G401.6 (cell line): ENCODE measurements around the gene KRTAP10-11.
"Not testable (repeated sequence)": the region's sequence is repeated elsewhere in the genome, so short reads cannot be mapped to it uniquely, and the experiment has no call there.

Source experiments
- FAIRE-seq: peaks from 2 replicates; lab custom pipeline; 2012; peaks lifted over from hg19 to GRCh38; lab: Jason Lieb, UNC

Gene KRTAP10-11

DNA sequence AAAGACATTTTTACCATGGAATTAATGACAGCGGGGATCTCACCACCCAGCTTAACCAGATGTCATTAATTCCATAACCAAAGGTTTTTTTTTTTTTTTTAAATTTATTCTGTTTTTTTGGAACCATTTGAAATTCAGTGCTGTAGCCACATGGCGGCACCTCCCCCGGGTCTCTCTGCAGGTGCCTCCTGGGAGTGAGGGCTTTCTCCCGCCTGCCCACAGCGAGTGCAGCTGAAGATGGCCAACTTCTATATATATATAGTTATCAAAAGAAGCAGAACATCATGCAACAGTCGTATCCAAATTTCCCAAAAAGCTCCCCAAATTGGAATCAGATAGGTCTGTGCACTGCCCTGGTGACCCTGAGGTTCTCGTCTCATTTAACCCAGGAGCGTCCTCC, 30.7 kb upstream of the KRTAP10-11 start:
- no peak for FAIRE-seq

DNA sequence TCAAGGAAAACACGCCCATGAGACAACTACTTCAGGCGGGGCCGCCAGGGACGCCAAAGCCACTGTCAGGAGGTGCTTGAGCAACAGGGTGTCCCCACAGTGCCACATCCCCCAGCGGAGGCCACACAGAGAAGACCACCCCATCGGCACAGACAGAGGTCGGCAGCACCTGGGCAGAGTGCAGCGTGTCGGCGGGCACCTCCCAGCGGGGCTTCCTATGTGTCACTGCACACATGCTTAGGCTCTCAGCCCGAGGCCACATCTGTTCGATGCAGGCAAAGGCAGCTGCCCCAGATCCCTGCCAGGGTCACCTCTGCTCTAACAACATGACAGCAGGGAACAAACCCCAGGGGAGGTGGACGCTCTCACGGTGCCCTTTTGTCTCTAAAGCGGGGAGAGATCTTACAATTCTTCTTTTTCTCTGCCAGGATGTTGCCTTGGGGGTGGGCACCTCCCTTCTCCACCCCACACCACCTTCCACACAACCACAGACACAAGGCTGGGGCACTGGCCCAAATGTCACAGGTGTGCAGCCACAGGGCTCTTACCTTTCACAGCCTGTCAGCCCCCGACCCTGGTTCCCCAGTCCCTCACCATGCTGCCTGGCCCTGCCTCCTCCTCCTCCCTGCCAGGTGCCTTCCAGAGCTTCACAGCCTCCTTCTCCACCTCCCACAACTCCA, 30.2 kb upstream of the KRTAP10-11 start:
- FAIRE-seq = no peak

DNA sequence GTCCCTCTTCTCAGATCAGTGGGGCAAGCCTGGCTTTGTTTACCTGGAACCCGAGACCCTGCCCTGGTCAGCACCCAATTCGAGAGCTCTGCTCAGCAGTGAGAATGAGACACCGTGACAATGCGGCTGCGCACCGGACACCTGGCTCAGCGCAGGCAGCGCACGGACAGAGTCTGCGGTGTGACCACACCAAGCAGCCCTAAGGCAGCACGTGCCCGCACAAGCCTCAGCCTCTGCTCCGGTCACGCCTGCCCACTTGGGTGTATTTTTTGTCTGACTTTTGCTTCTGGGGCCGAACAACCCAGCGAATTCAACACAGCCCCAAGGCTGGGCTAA, 29.7 kb upstream of the KRTAP10-11 start:
- no peak for FAIRE-seq

DNA sequence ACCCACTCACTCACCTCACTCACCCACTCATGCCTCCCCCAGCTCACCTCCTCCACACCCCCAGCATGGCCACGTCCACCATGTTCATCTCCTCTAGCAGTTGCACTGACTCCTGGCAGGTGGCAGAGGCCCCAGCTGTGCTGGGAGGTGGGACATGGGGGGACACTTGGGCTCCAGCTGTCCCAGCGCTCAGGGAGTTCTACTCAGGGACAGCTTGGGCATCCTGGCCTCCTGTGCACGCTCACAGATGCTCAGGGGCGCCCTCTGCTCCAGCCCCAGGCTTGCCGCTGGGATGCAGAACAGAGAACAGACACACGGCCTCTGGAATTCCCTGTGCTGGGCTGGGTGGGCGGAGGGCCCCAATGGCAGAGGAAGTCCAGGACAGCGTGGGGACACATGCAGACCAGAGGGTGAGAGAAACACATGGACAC, 29.1 kb upstream of the KRTAP10-11 start:
- no peak for FAIRE-seq

DNA sequence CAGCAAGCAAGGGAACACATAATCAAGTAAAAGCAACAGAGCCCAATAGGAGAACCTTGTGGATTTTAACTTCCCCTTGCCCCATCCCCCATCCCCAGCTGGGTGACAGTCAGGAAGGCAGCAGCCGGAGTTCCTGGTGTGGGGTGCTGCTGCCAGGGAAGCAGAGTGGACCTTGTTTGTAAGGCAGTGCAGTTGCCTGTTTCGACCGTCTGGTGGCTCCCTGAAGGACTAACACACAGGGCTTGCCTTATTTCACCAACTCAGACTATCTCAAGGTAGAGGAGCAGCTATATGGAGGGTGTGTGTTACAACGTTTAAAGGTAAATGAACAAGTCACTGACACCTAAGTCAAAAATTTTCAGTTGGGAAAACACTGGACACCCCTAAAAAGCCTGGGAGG, 27.7 kb upstream of the KRTAP10-11 start:
- FAIRE-seq = no peak

DNA sequence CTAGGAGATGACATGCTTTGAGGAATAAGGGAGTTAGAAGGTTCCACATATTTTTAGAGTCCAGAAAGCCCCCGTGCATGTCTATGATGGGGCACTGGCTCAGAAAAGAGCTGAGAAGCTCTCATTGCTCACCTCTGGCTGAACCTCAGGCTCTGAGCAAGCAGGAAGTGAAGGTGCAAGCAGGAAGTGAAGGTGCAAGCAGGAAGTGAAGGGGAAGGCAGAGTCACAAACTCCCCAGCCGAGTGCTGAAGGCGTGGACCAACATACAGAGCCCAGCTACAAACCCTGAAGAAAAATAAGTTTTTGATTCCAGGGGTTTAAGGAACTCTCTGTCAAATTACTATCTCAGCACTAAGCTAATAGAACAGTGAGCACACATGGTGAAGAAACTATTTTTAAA, 27.3 kb upstream of the KRTAP10-11 start:
- FAIRE-seq = no peak

DNA sequence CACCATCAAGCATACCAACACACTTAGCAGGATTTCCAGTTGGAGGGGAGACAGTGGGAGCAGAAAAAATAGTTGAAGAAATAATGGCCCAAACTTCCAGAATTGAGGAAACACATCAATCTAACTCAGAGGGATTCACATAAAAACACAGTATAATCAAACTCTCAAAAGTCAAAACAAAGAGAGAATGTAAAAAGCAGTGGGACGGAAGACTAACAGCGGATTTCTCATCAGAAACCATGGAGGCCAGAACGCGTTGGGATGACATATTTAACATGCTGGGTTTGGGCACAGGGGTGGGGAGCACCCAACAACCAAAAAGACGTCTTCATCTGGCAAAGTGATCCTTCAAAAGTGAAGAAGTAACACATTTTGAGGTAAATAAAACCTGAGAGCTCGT, 26.3 kb upstream of the KRTAP10-11 start:
- no peak for FAIRE-seq

DNA sequence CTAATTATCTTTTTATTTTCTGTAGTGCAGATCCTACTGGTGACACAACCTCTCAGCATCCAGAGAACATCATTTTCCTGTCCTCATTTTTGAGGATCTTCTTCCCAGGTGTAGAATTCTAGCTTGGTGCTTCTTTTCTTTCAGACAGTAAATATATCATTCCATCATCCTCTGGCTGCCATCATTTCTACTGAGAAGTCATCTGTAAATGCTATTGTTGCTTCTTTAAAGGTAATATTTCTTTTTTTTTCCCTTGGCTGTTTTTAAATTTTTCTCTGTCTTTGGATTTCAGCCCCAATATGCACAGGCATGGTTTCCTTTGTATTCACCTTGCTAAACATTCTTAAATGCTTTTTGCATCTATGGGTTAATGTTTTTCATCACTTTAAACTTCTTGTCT, 22.6 kb upstream of the KRTAP10-11 start:
- no peak for FAIRE-seq

DNA sequence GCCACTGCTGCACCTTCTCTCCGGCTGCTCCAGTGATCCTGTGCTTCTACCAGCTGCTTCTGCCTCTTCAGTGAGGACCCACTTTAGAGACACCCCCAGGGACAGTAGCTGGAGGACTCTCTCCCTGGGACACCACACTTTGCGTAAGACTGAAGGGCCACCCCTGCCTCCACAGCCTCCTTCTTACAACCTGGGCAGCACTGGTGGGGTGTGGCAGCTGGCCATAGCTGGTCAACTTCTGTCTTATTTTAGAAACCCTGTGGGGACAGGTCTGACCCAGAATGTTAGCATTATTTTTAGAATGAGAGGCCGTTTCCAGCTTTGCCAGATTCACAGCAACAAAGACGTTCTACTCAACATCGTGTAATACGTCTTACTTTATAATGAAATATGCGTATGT, 20.5 kb upstream of the KRTAP10-11 start:
- no peak for FAIRE-seq

DNA sequence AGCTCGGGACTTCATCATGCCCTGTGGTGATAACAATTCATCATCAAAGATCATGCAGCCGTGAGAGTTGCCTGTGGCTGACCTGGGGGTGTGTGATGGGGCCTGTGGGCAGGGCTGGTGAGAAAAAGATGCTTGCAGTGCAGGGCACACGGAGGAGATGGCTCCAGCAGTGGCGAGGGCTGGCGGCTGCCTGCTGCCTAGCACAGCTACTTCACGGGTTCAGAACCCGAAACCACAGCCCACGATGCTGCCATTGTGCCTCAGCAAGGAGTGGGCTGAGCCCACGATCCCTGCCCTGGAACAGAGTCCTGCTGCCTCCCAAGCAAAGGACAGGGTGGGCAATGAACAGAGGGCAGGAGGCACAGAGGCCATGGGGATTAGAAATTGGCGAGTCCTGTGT, 20.0 kb upstream of the KRTAP10-11 start:
- FAIRE-seq = no peak

DNA sequence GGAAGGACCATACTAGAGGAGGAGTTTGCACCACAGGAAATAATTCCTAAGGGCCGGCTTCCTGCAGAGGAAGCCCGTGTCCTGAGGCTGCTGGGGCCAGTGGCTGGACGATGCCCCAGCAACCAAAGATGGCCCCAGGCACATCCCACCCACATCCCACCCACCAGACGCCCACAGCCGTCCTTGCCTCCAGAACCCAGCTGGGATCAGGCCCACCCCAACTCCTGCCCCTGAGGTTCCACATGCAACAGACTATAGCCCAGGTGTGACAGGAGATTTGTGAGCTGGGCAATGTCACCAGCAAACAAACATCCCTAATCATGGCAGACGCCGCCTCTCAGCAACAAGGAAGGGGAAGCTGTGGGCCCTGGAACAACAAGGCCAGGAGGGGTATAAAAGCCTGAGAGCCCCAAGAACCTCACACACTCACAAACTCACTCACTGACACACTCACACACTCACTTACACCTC, 19.5 kb upstream of the KRTAP10-11 start, which contains the start of gene KRTAP10-9:
TSS of gene KRTAP10-9 (plus strand) at position 421 of the 471 bp plus-strand sequence. CDS start 79 bp downstream, outside the sequence.
- no peak for FAIRE-seq

DNA sequence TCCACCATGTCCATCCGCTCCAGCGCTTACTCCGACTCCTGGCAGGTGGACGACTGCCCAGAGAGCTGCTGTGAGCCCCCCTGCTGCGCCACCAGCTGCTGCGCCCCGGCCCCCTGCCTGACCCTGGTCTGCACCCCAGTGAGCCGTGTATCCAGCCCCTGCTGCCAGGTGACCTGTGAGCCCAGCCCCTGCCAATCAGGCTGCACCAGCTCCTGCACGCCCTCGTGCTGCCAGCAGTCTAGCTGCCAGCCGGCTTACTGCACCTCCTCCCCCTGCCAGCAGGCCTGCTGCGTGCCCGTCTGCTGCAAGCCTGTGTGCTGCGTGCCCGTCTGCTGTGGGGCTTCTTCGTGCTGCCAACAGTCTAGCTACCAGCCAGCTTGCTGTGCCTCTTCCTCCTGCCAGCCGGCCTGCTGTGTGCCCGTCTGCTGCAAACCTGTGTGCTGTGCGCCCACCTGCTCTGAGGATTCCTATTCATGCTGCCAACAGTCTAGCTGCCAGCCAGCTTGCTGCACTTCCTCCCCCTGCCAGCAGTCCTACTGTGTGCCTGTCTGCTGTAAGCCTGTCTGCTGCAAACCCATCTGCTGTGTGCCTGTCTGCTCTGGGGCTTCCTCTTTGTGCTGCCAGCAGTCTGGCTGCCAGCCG, 18.9 kb upstream of the KRTAP10-11 start:
- FAIRE-seq = not testable (repeated sequence)

DNA sequence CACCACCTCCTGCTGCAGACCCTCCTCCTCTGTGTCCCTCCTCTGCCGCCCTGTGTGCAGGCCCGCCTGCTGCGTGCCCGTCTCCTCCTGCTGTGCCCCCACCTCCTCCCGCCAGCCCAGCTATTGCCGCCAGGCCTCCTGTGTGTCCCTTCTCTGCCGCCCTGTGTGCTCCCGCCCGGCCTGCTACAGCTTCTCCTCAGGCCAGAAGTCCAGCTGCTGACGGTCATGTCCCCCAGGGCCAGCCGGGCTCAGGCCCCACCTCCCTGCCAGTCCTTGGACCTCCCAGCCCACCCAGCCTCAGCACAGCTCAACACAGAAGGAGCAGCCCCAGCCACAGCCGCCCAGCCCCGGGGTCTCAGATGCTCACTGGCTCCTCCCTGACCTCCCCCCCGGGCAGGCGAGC, 18.4 kb upstream of the KRTAP10-11 start:
- not testable (repeated sequence) for FAIRE-seq

DNA sequence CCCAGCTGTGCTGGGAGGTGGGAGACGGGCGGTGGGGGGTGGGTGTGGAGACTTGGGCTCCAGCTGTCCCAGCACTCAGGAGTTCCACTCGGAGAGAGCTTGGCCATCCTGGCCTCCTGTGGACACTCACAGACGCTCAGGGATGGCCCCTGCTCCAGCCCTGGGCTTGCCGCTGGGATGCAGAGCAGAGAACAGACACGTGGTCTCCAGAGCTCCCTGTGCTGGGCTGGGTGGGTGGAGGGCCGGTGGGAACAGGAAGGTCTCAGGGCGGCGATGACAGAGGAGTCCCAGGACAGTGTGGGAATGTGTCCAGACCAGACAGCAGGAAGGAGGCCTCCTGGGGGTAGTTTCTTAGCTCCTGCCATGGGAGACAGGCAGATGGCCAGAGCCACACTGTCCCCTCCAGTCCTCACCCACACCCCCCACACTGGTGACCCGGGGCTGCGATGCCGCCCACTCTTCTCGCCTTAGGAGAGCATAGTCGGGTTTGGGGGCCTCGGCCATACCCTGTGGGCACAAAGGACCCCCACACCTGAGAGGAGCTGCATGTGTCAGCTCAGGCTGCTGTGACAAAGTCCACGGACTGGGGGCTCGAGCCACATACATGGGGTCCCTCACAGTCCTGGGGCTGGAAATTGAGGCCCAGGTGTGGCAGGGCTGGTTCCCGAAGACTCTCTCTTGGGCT, 17.4 kb upstream of the KRTAP10-11 start:
- no peak for FAIRE-seq

DNA sequence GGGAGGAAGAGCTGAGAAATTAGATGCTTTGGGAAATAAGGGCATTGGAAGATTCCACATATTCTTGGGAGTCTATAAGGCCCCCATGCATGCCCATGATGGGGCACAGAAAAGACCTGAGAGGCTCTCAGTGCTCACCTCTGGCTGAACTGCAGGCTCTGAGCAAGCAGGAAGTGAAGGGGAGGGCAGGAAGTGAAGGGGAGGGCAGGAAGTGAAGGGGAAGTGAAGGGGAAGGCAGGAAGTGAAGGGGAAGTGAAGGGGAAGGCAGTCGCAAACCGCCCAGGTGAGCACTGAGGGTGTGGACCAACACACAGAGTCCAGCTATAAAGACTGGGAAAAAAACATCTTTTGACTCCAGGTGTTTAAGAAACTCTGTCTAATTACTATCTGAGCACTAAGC, 15.8 kb upstream of the KRTAP10-11 start:
- no peak for FAIRE-seq

DNA sequence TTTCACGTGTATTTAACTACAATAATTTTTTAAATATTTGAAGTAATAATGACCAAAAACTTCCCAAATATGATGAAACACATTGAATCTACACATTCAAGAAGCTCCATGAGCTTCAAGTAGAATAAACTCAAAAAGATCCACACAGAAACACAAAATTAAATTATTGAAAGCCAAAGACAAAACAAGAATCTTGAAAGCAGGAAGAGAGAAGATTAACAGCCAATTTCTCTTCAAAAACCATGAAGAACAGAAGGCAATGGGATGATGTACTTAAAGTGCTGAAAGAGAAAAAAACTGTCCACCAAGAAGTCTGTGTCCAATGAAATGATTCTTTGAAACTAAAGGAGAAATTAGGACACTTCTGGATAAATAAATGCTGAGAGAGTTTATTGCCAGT, 14.1 kb upstream of the KRTAP10-11 start:
- FAIRE-seq = no peak

DNA sequence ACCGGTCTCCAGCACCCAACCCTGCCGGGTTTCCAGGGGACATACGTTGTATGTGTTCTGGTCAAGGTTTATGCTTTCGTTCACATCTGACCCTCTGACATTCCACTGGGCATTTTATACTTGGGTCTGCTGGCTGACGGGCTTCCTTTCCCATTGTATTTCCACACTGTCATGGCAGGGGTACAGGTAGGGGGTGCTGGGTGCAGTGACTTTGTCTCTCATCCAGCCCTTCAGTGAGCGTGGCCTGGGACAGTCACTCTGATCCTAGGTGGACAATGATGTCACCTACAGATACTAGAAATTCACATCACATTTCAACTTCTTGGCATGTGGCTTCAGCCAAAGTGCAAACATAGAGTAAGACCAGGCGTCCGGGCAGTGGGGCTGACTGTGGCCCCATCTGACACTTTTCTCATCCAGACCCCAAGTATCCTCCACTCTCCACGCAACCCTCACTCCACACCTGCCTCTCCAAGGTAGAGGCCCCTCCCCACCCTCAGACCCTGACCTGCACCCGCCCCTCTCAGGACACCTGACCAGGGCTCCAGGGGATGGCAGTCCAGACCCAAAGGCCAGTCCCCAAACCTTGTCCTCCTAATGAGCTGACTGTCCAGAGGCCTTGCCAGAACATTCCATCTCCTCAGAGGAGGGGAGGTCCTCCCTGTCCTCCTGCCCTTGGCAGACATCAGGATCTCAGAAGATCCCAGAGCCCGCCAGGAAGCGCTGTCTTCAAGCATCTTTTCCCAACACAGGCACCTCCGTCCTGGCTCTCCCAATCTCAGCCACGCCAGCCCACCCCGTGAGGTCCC, 9.8 kb upstream of the KRTAP10-11 start:
- FAIRE-seq = no peak

DNA sequence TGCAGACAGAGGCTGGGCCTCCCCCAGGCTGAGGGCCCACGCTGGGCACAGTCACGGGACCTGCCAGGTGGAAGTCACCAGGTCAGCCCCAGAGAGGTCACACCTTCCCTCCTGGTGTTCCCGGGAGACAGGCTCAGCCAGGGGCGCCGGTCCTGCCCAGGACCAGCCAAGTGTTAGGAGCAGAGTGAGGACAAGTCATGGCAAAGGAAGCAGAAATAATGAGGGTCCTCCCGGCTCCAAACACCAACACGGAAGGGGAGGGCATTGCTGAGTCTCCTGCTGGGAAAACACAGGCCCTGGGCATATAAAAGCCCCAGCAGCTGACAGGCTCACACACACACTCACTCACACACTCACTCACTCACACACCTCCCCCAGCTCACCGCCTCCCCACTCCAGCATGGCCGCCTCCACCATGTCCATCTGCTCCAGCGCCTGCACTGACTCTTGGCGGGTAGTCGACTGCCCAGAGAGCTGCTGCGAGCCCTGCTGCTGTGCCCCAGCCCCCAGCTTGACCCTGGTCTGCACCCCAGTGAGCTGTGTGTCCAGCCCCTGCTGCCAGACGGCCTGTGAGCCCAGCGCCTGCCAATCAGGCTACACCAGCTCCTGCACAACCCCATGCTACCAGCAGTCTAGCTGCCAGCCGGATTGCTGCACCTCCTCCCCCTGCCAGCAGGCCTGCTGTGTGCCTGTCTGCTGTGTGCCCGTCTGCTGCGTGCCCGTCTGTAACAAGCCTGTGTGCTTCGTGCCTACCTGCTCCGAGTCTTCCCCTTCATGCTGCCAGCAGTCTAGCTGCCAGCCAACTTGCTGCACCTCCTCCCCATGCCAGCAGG, 9.0 kb upstream of the KRTAP10-11 start, which contains the start of gene KRTAP10-10:
TSS of gene KRTAP10-10 (plus strand) at position 339 of the 833 bp plus-strand sequence. CDS start at position 401, 62 bp downstream.
- no peak for FAIRE-seq

DNA sequence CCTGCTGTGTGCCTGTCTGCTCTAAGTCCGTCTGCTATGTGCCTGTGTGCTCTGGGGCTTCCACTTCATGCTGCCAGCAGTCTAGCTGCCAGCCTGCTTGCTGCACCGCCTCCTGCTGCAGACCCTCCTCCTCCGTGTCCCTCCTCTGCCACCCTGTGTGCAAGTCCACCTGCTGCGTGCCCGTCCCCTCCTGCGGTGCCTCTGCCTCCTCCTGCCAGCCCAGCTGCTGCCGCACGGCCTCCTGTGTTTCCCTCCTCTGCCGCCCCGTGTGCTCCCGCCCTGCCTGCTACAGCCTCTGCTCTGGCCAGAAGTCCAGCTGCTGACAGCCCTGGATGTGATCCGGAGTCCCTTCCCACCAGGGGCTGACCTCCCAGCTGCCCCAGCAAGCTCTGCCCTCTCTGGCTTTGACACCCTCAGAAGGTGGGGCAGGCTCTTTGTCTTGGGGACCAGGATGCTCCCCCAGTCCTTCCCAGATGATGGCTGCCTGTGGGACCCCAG, 8.3 kb upstream of the KRTAP10-11 start:
- FAIRE-seq = not testable (repeated sequence)

DNA sequence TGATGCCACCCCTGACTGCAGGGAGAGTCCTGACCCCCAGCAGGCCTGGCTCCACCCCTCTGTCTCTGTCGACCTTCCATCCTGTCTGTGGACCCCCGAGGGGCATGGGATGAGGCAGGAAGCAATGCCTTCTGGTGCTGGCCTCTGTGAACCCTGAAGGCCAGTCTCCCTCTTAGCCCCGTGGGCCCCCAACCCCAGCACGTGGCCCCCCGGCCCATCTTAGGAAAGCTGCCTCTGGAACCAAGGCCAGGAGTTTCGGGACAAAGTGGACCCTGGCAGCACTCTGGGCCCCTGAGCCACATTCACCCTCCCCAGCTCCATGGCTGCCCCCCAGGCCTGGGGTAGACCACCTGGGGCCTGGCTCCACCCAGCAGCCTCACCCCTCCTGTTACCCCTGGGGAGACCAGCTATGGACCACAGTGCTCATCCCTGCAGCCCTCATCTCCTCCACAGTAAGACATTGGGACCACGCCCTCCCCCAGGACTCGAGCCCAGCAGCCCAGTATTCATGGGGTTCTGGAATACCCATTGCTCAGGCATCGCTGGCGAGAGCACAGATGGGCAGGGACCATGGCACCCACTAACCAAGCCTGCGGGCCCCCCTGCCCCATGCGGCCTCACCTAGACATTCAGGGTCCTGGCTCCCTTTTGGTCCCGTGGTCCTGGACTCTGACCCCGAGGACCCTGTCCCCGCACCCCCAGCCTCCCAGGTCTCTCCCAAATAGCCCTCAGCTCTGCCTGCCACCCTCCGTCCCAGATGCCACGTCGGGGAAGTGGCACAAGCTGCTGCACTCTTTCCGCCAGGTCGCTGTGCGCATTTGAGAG, 7.5 kb upstream of the KRTAP10-11 start:
- not testable (repeated sequence) for FAIRE-seq

DNA sequence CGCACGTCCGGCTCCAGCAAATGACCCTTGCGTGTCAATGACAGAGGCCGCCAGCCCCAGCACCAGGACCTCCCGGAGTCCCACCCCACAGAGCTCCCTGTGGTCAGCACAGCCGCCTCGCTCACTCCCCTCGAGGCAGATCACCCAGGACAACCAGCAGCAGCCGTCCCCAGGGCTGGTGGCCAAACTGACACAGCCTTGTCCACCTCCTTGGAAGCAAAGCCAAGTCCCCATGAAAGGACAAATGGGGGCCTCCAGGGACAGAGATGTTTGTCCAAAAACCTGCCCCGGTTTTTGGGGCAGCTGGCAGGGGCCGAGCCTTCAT, 6.9 kb upstream of the KRTAP10-11 start:
- FAIRE-seq = no peak
